Dermis blood vessel endothelial cell (primary cell): ENCODE data around the gene ATRIP. TPM values are rescaled to one million over a fixed set of nuclear protein-coding genes. Genes with fewer than 3 reads are reported as not detected.
"Not testable (repeated sequence)": the region's sequence is repeated elsewhere in the genome, so short reads cannot be mapped to it uniquely, and the experiment has no call there.

Experiments
- DNase-seq: peaks from one replicate; pipeline ENCODE4 v3.0.0; 2010
- total RNA-seq: library from RNA; depleted of rRNA; stranded (reverse); fragments of >200 nt; gene quantifications from 2 replicates; pipeline ENCODE4 v1.2.3, GENCODE V29; 2014

ATRIP gene
- total RNA-seq, 1 donor from 2014 or later, result 8.2 TPM

DNA sequence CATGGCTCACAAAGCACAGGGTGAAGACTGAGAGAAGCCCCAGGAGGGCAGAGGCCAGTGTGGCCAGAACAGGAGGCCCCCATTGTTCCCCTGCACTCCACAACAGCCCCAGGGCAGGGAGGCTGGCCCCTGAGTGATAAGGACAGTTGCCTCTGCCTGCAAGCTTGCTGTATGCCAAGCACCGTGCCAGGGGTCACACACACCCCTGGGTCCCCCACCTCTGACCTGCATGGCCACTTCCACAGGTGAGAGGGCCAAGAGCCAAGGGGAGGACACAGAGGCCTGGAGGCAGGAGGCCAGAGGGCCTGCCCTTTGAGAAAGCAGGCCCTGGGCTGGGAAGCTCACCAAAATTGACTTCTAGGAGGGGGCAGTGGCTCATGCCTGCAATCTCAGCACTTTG is 23.7 kb downstream of the ATRIP start:
- no peak for DNase-seq

DNA sequence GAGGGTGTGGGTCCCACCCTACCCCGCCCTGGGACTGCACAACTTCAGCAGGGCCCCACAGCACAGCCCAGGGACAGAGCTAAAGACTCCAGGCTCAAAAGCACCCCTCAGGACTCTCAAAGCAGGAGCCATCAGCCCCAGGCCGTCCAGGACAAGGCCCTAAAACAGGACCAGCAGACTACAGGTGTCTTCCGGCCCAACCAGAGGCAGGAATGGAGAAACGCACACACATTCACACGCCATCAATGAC is 26.1 kb downstream of the ATRIP start:
- DNase-seq, result no peak

DNA sequence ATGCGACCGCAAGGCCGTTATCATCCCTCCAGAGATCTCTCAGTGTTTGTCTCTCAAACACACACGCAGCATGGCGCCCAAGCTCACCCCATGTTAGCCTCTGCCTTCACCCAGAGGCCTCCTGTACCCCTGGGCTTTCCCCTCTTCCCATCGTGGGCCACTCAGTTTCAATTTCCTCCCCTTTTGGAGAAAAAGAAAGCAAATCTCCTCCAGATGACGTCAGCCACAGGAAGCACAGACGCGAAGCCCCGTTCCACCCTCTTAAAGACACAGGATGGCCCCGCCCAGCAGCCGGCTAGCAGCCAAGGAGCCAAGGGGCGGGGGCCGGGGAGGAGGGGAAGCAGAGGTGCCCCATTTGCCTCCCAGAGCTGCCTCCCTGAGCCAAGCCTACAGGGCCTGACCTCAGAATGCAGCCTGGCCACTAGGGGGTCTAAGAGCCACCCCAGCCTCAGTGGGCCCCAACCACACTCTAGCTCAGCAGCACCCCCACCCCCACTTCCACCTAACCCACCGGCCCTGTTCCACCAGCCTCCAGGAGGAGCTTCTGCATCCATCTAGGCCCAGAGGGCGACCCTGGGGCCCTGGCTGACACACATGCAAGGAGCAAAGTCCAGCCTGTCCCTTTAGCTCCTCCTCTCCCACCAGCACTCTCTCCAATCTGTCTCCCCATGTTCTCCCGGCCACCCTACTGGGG is 26.5 kb downstream of the ATRIP start:
- DNase-seq, result peak; percentile 94

DNA sequence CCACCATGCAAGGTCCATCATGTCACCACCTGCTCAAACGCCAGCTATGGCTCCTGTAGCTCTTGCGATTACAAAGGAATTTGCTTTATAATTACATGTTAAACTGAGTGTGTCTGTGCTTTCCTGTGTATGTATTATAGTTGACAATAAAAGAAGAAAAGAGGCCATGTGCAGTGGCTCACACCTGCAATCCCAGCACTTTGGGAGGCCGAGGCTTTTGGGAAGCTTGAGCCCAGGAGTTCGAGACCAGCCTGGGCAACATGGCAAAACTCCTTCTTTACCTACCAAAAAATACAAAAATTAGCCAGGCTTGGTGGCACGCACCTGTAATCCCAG is 27.0 kb downstream of the ATRIP start:
- no peak for DNase-seq

DNA sequence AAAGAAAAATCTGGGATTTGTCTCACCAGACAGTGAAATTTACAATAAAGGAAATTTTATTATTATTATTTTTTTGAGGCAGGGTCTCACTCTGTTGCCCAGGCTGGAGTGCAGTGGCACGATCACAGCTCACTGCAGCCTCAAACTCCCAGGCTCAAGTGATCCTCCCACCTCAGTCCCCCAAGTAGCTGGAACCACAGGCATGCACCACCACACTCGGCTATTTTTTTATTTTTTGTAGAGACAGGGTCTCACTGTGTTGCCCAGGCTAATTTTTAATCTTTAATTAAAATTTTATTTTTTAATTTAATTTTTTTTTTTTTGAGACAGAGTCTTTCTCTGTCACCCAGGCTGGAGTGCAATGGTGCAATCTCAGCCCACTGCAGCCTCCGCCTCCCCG is 27.5 kb downstream of the ATRIP start:
- not testable (repeated sequence) for DNase-seq

DNA sequence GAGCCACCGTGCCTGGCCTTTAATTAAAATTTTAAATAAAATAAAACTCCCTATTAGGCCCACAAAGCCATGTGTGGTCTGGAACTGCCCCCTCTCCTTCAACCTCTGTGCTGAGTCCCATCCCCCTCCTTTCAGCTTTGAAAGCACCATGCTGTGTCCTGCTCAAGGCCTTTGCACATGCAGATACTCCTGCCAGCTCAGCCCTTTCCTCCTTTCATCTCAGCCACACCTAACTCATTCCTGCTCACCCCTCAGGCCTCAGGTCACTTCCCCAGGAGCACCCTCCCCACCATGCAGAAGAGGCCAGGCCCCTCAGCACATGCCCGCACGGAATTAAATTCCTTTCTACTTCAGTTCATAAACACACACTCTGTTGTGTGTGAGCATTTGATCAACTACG is 28.1 kb downstream of the ATRIP start:
- DNase-seq, result no peak

DNA sequence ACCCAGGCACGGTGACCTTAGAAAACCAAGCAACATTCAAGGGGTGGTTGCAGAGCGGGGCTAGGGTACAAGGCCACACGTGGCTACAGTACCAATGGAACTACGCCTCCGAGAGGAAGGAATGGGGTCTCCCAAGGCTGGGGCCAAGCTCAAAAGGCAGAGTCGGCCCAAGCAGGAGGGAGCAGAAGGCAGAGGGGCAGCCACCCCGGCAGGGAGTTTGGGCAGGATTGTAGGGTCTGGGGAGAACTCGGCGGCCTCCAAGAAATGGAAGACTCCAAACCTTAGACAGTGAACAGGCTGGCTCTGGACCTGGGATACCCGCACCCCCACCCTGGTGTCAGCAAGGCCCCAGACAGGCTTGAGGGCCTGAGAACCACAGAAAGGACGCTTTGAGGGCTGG is 28.7 kb downstream of the ATRIP start:
- DNase-seq, result no peak

DNA sequence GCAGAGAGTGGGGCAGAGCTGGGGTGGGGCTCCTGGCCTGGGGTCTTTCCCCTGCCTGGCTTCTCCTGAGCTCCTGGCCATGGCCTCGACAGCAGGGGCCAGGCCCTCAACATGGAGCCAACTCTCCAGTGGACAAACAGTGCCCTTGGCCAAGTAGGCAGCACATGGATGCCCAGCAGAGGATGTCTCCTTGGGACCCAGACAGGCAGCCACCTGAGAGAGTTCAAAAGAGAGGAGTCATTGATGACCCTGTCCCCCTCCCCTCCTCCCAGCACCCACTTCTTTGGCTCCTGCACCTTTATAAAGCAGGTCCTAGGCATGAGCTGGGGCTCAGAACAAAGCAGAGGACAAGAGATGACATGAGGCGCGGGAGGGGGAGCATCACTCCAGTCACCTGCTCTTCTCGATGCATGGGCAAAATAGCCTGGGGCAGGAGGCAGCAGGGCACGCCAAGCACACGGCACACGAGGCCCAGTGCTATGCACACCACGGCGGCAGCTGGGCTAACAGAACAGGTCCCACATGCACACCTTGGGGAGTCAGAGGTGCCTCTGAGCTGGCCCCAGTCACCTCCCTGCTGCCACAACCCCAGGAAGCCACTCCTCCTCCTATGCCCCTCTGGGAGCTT is 30.0 kb downstream of the ATRIP start:
- no peak for DNase-seq

DNA sequence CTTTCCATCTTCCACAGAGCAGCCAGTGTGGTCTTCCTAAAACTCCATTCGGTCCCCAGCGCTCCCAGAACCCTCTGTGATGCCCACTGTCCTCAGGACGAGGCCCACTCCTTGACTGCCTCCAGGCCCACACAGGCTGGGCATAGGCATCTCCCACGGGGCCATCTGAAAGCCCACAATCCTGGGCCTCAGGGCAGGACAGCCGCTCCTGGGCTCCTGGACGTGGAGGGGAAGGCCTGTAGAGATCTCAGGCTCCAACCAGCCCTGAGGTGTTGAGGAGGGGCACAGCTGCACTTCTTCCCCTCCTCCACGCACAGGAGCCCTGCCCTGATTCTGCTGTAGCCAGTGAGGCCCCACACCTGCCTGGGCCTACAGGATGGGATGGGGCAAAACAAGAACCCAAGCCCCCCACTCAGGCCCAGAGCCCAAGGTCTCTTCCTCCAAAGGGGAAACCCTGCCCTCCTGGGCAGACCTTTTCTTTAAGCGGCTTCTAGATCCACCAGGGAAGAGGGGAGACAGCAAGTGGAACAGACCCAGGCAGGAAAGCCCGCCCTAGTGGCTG is 31.5 kb downstream of the ATRIP start:
- no peak for DNase-seq

DNA sequence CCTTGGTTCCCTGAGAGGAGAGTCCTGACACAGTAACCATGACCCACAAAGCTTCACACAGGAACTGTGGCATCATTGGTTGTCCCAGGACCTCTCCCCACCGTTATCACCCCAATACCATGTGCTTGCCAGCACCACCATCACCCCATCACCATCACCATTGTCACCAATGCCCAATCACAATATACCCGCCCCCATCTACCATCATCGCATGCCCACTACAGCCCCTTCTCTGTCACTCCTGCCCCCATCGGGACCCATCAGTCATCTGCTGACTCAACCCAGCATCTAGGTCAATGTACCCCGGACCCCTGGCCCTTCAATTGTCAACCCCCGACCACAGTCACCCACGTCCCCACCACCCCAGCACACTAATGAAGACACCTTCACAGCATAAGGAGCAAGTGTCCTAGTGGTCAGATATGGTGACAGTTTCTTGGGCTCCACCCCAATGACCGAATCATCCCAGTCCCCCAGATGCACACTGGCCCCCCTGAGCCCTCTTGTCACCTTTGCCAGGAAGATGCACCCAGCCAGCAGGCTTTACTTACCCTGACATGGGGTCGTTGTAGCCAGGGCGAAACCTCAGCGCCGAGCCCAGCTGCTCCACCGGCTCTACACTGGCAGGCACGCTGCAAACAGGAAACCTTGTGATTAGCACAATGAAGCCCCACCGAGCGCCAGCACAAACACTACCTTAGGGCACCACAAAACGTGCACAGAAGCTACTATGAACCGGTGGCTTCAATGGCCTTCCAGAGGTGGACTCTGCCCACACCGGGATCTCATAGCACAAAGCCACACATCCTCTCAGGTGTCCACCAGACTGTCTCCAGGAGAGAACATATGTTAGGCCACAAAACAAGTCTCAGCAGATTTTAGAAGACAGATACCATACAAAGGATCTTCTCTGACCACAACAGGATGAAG is 32.4 kb downstream of the ATRIP start:
- DNase-seq, result peak; percentile 41

DNA sequence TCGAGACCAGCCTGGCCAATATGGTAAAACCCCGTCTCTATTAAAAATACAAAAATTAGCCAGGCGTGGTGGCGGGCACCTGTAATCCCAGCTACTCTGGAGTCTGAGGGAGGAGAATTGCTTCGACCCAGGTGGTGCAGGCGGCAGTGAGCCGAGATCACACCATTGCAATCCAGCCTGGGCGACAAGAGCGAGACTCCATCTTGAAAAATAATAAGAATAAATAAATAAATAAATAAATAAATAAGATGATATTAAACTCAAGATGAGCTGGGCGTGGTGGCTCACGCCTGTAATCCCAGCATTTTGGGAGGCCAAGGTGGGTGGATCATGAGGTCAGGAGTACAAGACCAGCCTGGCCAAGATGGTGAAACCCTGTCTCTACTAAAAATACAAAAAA is 34.4 kb downstream of the ATRIP start:
- not testable (repeated sequence) for DNase-seq

DNA sequence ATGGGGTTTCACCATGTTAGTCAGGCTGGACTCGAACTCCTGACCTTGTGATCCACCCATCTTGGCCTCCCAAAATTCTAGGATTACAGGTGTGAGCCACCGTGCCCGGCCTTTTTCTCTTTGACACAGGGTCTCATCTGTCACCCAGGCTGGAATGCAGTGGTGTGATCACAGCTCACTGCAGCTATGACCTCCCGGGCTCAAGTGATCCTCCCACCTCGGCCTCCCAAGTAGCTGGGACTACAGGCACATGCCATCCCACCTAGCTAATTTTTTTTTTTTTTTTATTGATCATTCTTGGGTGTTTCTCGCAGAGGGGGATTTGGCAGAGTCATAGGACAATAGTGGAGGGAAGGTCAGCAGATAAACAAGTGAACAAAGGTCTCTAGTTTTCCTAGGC is 36.3 kb downstream of the ATRIP start:
- DNase-seq, result not testable (repeated sequence)

DNA sequence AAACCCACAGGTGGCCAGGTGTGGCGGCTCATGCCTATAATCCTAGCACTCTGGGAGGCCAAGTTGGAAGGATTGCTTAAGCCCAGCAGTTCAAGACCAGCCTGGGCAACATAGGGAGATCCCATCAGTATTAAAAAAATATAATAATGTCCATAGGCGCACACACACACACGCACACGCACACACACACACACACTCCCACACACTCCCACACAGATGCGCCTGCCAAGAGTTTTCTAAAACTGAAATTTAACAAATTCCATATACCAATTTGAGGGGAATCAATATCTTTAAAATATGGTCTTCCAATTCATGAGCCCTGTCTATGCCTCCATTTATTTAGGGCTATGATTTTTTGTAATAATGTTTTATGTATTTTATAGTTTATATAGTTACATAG is 40.4 kb downstream of the ATRIP start:
- DNase-seq, result no peak

DNA sequence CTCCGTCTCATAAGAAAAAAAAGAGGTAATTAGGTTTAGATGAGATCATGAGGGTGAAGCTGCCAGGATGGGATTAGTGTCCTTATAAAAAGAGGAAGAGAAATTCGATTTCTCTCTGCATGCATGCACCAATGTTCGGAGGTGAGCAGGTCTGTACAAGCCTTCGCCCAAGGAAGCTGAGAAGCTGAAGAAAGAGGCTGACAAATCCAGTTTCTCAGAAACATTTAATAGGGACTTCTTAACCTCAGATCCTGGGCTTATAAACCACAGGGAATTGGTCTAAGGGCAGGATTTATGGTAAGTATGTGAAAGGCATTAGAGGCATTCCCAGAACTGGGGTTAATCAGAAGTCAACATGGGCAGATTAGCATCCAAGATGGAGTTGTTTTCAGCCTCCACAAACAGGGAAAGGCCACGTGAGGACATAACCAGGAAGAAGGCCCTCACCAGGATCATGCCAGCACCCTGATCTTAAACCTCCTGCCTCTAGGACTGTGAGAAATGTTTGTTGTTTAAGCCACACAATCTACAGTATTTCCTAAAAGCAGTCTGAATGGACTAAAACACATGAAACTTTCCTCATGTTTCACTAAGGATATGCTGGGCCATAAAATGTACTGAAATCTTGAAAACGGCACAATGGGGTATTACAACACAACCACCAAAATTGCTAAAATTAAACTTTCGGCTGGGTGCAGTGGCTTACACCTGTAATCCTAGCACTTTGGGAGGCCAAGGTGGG is 46.1 kb downstream of the ATRIP start:
- DNase-seq, result no peak

DNA sequence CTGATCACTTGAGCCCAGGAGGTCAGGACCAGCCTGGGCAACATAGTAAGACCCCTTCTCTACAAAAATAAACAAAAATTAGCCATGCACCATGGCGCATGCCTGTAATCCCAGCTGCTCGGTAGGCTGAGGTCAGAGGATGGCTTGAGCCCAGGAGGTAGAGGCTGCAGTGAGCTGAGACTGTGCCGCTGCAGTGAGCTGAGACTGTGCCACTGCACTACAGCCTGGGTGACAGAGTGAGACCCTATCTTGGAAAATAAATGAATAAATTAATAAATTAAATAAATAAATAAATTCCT is 46.6 kb downstream of the ATRIP start:
- no peak for DNase-seq

DNA sequence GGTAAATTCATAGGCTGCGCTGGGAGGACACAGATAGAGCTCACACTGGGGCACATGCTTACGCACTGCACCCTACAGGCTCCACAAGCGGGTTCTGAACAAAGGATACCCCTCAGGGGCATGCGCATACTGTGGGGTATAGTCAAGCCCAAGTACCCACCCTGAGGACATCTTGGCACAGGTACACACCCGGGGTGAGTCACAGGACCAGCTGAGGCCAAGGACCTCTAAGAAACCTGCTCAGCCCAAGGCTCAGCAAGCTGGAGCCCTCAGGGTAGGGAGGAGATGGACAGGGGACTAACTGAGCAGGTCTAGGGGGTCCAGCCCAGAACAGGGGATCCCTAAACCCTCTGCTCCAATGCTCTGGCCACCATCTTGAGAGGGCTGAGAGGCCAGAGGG is 54.1 kb downstream of the ATRIP start:
- no peak for DNase-seq

DNA sequence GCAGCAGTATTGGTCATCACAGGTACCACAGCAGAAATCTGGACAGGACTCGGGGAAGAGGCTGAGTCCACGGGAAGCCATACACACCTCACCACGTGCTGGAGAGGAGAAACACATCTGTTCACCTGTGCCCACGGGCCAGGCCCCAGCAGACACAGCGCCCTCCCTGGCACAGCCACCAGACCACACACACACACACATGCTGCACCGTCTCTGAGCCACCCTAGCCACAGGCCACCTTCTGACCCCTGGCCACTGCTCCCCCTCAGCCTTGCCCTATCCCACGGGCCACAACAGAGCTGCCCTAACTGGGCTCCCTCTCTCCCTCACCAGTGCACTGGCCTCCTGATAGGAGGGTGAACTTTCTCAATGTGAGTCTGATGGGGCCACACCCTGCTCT is 54.7 kb downstream of the ATRIP start:
- no peak for DNase-seq

DNA sequence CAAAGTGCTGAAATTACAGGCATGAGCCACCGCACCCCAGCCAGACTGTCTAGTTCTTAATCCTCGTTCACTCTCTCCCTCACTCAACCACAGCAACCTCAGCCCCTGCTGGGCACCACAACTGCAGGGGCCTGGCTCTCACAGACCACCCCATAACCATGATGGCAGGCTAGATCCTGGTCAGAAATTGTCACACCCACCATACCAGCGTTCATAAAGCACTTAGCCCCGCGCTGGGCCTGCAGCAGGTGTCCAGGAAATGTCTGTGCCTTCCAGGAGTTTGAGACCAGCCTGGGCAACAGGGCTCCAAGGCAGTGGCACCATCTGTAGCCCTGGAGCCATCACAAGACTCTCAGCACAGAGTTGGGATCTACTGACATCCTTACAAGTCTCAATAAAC is 55.6 kb downstream of the ATRIP start:
- DNase-seq, result no peak

DNA sequence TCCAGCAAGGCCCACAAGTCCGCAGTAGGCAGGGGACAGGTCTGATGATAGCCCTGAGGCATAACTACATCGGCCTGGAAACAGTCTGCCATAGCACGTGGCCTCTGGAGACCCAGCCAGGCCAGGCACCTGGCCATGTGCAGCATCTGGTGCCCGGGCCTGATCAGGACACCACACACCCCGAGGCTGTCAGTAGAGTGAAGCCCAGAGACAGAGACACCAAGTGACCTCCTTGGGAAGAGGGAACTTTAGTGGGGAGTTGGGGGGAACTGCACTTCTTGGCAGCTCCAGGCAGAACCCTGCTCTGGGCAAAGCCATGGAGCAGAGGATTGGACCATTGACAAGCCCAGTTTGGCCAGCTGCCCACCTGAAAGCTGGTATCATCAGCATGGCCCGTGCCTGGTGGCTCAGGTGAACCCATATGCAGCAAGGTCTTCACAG is 56.2 kb downstream of the ATRIP start:
- no peak for DNase-seq

DNA sequence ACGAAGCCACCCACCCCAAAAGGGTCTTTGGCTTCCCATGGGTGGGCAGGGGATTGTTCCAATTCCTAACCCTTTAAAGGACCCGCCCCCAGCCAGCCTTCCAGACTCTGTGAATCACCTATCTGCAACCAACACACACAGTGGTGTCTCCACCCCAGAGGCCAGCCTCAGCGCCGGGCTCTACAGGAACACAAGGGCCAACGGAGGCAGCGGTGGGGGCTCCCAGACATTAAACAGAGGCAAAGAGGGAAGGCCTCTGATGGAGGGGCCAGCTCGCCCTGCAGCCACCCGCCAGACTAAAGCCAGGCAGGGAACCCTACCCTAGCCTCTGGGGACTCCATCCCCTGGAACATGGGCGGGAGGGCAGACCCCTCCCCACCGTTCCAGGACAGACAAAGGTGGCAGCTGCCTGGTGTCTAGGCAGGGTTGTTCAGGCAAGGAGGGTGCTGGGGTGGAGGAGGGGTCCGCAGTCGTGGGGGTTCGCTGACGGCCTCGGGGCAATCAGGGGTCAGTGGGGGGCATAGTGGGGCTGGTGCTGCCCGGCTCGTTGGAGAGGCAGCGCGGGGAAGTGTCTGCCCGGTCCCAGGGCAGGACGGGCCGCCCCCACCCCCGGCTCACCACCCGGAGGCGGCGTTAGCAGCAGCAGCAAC is 57.0 kb downstream of the ATRIP start:
- peak; percentile 67 for DNase-seq

DNA sequence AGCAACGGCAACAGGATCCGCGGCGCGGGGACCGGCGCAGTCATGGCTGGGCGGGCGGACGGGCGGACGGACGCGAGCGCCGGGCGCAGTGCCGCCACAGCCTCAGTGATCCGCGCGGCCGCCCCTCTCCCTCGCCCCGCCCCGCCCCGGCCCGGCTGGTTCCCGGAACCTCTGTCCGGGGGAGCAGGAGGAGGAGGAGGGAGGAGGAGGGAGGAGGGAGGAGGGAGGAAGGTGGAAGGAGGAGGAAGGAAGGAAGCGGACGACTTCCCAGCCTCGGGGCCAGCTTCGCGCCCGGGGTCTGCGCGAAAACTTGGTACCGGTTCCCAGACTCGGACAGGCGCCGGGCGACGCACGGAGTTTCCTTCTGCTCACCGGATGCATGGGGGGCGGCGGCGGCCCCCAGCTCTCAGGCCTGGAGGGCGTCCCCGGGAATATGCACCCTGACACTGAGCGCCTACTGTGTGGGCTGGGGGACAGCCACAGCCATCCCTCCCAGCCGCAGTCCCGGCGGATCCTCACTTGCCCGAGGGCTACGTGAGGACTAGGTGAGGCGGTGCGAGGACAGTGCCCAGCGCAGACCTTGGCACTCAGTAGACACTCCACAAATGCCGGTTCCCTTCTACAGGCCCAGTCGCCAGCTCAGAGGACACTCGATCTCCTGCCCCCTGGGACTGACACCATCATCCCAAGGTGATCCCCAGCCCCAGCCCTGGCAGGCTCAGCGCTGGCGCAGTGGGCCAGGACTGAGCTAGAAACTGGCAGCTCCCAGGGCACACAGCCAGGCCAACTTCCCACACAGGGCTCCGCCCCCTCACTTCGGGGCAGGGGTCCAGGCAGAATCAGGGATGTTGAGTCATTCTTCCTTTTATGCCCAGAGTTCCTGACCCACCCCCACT is 57.8 kb downstream of the ATRIP start, which contains the start of gene SHISA5:
Gene SHISA5, minus strand, starts transcription at position 124 of the 896 bp plus-strand sequence. Its CDS starts 80 bp downstream, at position 44.
- DNase-seq, result peak; percentile 85
